Stimulated activated CD8-positive, alpha-beta memory T cell treated with anti-CD3 and anti-CD28 coated beads, Interleukin-4, amount 100 ng/mL, for 1 hour (primary cell): Measurements from ENCODE around the gene CRHBP.
"Not testable (repeated sequence)": the region's sequence is repeated elsewhere in the genome, so short reads cannot be mapped to it uniquely, and the experiment has no call there.

Source experiments
- DNase-seq, 2 donors: peaks; one replicate each; pipeline ENCODE4 v3.0.0-alpha.2; 2020; ENCODE audit warnings: low read depth in 2 of 2, low spot score in 1 of 2

Gene CRHBP

GRCh38 chr5:76952795-76953536 is at the start of gene CRHBP:
Gene CRHBP (plus strand): TSS chr5:76953045. CDS start chr5:76953135, 90 bp downstream.
- no peak for DNase-seq

GRCh38 chr5:76908166-76908565 is 44.7 kb upstream of the CRHBP start:
- DNase-seq, result no peak

GRCh38 chr5:76910344-76910933 is 42.4 kb upstream of the CRHBP start:
- DNase-seq, result not testable (repeated sequence)

GRCh38 chr5:76914671-76915070 is 38.2 kb upstream of the CRHBP start:
- not testable (repeated sequence) for DNase-seq

- no peak for DNase-seq
Measured at GRCh38 chr5:76918539-76918938, 34.3 kb upstream of the CRHBP start.

- DNase-seq, result no peak
Measured at GRCh38 chr5:76920491-76920890, 32.4 kb upstream of the CRHBP start.

- no peak for DNase-seq
Measured at GRCh38 chr5:76926329-76927105, 26.3 kb upstream of the CRHBP start.

- DNase-seq, result no peak
Measured at GRCh38 chr5:76927961-76928360, 24.9 kb upstream of the CRHBP start.

GRCh38 chr5:76930083-76930482 is 22.8 kb upstream of the CRHBP start:
- no peak for DNase-seq

- DNase-seq, result no peak
Measured at GRCh38 chr5:76938177-76938576, 14.7 kb upstream of the CRHBP start.

- DNase-seq, result no peak
Measured at GRCh38 chr5:76941000-76941399, 11.8 kb upstream of the CRHBP start.

GRCh38 chr5:76941442-76941841 is 11.4 kb upstream of the CRHBP start:
- no peak for DNase-seq

- DNase-seq, result no peak
Measured at GRCh38 chr5:76942581-76942980, 10.3 kb upstream of the CRHBP start.

- DNase-seq, result no peak
Measured at GRCh38 chr5:76943006-76943405, 9.8 kb upstream of the CRHBP start.

- DNase-seq, result no peak
Measured at GRCh38 chr5:76944638-76945037, 8.2 kb upstream of the CRHBP start.

GRCh38 chr5:76945238-76945637 is 7.6 kb upstream of the CRHBP start:
- not testable (repeated sequence) for DNase-seq

- no peak for DNase-seq
Measured at GRCh38 chr5:76946090-76946489, 6.8 kb upstream of the CRHBP start.

- no peak for DNase-seq
Measured at GRCh38 chr5:76947082-76947503, 5.8 kb upstream of the CRHBP start.

GRCh38 chr5:76953551-76954382 is 922 bp downstream of the CRHBP start:
- no peak for DNase-seq

GRCh38 chr5:76954383-76954763 is 1.5 kb downstream of the CRHBP start:
- no peak for DNase-seq

- DNase-seq, result no peak
Measured at GRCh38 chr5:76956033-76956432, 3.2 kb downstream of the CRHBP start.
